ENCODE measurements around the gene USP19. TPM values are rescaled to one million over a fixed set of nuclear protein-coding genes. Genes with fewer than 3 reads are reported as not detected.

USP19 gene
- total RNA-seq, 1 experiment from 2014 or later = 92.8 TPM

DNA sequence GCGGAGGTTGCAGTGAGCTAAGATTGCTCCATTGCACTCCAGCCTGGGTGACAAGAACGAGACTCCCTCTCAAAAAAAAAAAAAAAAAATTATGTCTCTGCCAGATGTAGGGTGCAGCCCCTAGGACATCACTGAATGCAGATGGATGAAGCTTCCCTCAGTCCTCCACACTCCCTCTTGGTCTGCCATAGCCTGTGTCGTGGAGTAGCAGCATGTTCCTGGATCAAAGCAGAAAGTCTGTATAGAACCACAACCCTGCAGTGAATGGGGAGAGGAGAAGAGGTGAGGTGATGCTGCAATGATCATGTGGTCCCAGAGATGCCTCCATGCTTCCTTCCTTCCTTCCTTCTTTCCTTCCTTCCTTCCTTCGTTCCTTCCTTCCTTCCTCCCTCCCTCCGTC is 27.5 kb upstream of the USP19 start:
- H3K36me3 ChIP-seq (ENCODE audit: control insufficient read depth in 1 of 2, insufficient read depth in 2 of 2, low read length in 2 of 2) = no peaks in the 10 kb centered on the region
- H3K4me1 ChIP-seq (ENCODE audit: control insufficient read depth in 1 of 2, insufficient read depth in 2 of 2, low read length in 2 of 2) = no peaks in the 10 kb centered on the region
- RAD21 ChIA-PET (ENCODE audit: low non-redundant PET in 1 of 2, low total read pairs in 2 of 2, uncharacterized antibody in 2 of 2, unreplicated experiment in 2 of 2) = no interaction called here
- no peaks in the 10 kb centered on the region for H3K27me3 ChIP-seq (ENCODE audit: insufficient read depth, low read length)
- no peak overlapping the region for H3K27ac ChIP-seq (ENCODE audit: low read depth, low read length)
- no peaks in the 10 kb centered on the region for H3K9me2 ChIP-seq (ENCODE audit: insufficient read depth)
- no peaks in the 10 kb centered on the region for H3K9me3 ChIP-seq (ENCODE audit: control insufficient read depth in 1 of 2, insufficient read depth in 1 of 2, low read depth in 1 of 2, low read length in 2 of 2)
- no peak overlapping the region for H3K4me2 ChIP-seq (ENCODE audit: low read length)
- ATAC-seq (no peak), DNase-seq (ENCODE audit: low read depth, low spot score) (no peak)
- intact Hi-C loops (cut with micrococcal nuclease) = no loop called here
- CTCF ChIA-PET = no interaction called here
- no peaks in the 10 kb centered on the region for H4K20me1 ChIP-seq (ENCODE audit: insufficient read depth)
- no peak overlapping the region for H3K4me3 ChIP-seq (replicated peaks in 1 of 2; ENCODE audit: low read depth in 1 of 2, low read length in 2 of 2)
- POLR2A ChIA-PET = no interaction called here
- H3K79me2 ChIP-seq (ENCODE audit: insufficient read depth, low read length) = no peaks in the 10 kb centered on the region
- no TSS peak for BruUV-seq (replicated peaks)
- H3K9ac ChIP-seq (ENCODE audit: low read length) = no peak overlapping the region
- TF ChIP-seq, protein P1, sequence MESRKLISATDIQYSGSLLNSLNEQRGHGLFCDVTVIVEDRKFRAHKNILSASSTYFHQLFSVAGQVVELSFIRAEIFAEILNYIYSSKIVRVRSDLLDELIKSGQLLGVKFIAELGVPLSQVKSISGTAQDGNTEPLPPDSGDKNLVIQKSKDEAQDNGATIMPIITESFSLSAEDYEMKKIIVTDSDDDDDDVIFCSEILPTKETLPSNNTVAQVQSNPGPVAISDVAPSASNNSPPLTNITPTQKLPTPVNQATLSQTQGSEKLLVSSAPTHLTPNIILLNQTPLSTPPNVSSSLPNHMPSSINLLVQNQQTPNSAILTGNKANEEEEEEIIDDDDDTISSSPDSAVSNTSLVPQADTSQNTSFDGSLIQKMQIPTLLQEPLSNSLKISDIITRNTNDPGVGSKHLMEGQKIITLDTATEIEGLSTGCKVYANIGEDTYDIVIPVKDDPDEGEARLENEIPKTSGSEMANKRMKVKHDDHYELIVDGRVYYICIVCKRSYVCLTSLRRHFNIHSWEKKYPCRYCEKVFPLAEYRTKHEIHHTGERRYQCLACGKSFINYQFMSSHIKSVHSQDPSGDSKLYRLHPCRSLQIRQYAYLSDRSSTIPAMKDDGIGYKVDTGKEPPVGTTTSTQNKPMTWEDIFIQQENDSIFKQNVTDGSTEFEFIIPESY (IDR thresholded peaks at IDR 0.05; ENCODE audit: extremely low read depth, insufficient replicate concordance, low read length) = no peak
- TF ChIP-seq RAD21 (IDR thresholded peaks at IDR 0.05; ENCODE audit: low read depth) = no peak
- no peak for TF ChIP-seq YY1 (IDR thresholded peaks at IDR 0.05; ENCODE audit: extremely low read depth, insufficient replicate concordance, low read depth, low read length)
- no peak for TF ChIP-seq ELF1 (IDR thresholded peaks at IDR 0.05; ENCODE audit: borderline replicate concordance, low read depth)
- no peak for TF ChIP-seq EZH2phosphoT487 (IDR thresholded peaks at IDR 0.05; ENCODE audit: borderline replicate concordance)
- H2AFZ ChIP-seq (ENCODE audit: low read depth, low read length, poor library complexity, severe bottlenecking) = no peak overlapping the region

DNA sequence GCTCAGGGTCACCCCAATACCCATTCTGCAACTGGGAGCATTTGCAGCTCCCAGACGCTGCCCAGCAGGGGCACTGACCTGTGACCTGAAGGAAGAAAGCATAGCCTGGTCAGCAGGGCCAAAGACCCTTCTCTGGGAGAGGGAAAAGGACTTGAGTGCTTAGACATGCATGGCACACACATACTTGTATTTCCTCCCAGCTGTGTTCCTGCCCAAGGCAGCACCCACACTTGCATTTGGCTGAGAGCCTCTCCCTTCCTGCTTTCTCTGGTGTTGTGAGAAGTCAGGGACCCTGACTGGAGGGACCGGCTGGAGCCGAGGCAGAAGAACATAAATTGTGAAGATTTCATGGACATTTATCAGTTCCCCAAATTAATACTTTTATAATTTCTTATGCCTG is 19.5 kb upstream of the USP19 start:
- no peak overlapping the region for H2AFZ ChIP-seq (ENCODE audit: low read depth, low read length, poor library complexity, severe bottlenecking)
- no peaks in the 10 kb centered on the region for H3K9me2 ChIP-seq (ENCODE audit: insufficient read depth)
- ATAC-seq (no peak), DNase-seq (ENCODE audit: low read depth, low spot score) (no peak)
- no peaks in the 10 kb centered on the region for H4K20me1 ChIP-seq (ENCODE audit: insufficient read depth)
- no peaks in the 10 kb centered on the region for H3K36me3 ChIP-seq (ENCODE audit: control insufficient read depth in 1 of 2, insufficient read depth in 2 of 2, low read length in 2 of 2)
- H3K79me2 ChIP-seq (ENCODE audit: insufficient read depth, low read length) = no peaks in the 10 kb centered on the region
- H3K27ac ChIP-seq (ENCODE audit: low read depth, low read length) = no peak overlapping the region
- H3K4me2 ChIP-seq (ENCODE audit: low read length) = no peak overlapping the region
- H3K4me1 ChIP-seq (ENCODE audit: control insufficient read depth in 1 of 2, insufficient read depth in 2 of 2, low read length in 2 of 2) = peaks cover 0 to 9% of the 10 kb centered on the region in 2 experiments; a peak in 1 of 4 replicates
- RAD21 ChIA-PET (ENCODE audit: low non-redundant PET in 1 of 2, low total read pairs in 2 of 2, uncharacterized antibody in 2 of 2, unreplicated experiment in 2 of 2) = no interaction called here
- no TSS peak for BruUV-seq (replicated peaks)
- intact Hi-C loops (cut with micrococcal nuclease) = no loop called here
- H3K27me3 ChIP-seq (ENCODE audit: insufficient read depth, low read length) = no peaks in the 10 kb centered on the region
- no peak overlapping the region for H3K9ac ChIP-seq (ENCODE audit: low read length)
- CTCF ChIA-PET = no interaction called here
- H3K4me3 ChIP-seq (replicated peaks in 1 of 2; ENCODE audit: low read depth in 1 of 2, low read length in 2 of 2) = no peak overlapping the region
- H3K9me3 ChIP-seq (ENCODE audit: control insufficient read depth in 1 of 2, insufficient read depth in 1 of 2, low read depth in 1 of 2, low read length in 2 of 2) = peaks cover 3 to 5% of the 10 kb centered on the region in 2 experiments; a peak in 1 of 4 replicates
- POLR2A ChIA-PET = no interaction called here
- no peak for TF ChIP-seq ZFX (IDR thresholded peaks at IDR 0.05)
- no peak for TF ChIP-seq JUND (IDR thresholded peaks at IDR 0.05)
- TF ChIP-seq, protein P2, sequence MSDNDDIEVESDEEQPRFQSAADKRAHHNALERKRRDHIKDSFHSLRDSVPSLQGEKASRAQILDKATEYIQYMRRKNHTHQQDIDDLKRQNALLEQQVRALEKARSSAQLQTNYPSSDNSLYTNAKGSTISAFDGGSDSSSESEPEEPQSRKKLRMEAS (IDR thresholded peaks at IDR 0.05) = no peak
- no peak for TF ChIP-seq CTCF (IDR thresholded peaks at IDR 0.05 in 2 of 3, conservative IDR thresholded peaks at IDR 0.05 in 1 of 3; ENCODE audit: borderline replicate concordance in 1 of 3, insufficient read depth in 1 of 3, low read depth in 2 of 3, low read length in 2 of 3)
- TF ChIP-seq SIN3A (IDR thresholded peaks at IDR 0.05; ENCODE audit: low read depth) = no peak
- no peak for TF ChIP-seq POLR2A (IDR thresholded peaks at IDR 0.05; ENCODE audit: borderline replicate concordance, extremely low read depth, insufficient read depth, insufficient read length)
- TF ChIP-seq SRF (IDR thresholded peaks at IDR 0.05; ENCODE audit: low read depth) = no peak
- TF ChIP-seq, protein P1 (IDR thresholded peaks at IDR 0.05; ENCODE audit: extremely low read depth, insufficient replicate concordance, low read length) = no peak
- TF ChIP-seq FOSL1 (IDR thresholded peaks at IDR 0.05; ENCODE audit: low read depth) = no peak
- TF ChIP-seq POLR2AphosphoS5 (IDR thresholded peaks at IDR 0.05; ENCODE audit: low read depth, low read length) = no peak
